H1 (cell line): ENCODE results near the gene LIMS1. TPM values are rescaled to one million over a fixed set of nuclear protein-coding genes. Genes with fewer than 3 reads are reported as not detected.

Experiments
- NANOG ChIP-seq: IDR thresholded peaks from 2 replicates; pipeline ENCODE4 v1.6.1; 2011; ENCODE audit warnings: low read length, low read depth, mild to moderate bottlenecking, inconsistent platforms; ENCODE audit not compliant: insufficient read depth, poor library complexity, severe bottlenecking
- polyA plus RNA-seq, 7 experiments: library from polyadenylated mRNA; depleted of rRNA in 3 of 7; stranded (reverse) in 5 of 7; unstranded in 2 of 7; fragments of >200 nt in 5 of 7; fragments of 200-250 nt in 2 of 7; gene quantifications; 1 replicate in 5 of 7; 2 replicates in 1 of 7; 4 replicates in 1 of 7; pipeline versions ENCODE4 v1.2.1 to v1.2.3, GENCODE V29; 2011 to 2013; ENCODE audit warnings: missing spikeins in 2 of 7, mixed read lengths in 2 of 7
- total RNA-seq: library from RNA; stranded (reverse); fragmentation: NEBNext Ultra II Directional; extraction: Animal tissue kit (Norgen Biotek cat#: 25700); gene quantifications from 2 replicates; pipeline ENCODE4 v1.2.1, GENCODE V29; 2021

LIMS1 gene
- total and polyA plus RNA-seq, 2 of the 8 experiments (the other 6 are each of a cell fraction or from before 2014, with no cell fraction given) = 24.1 to 36.7 TPM

DNA sequence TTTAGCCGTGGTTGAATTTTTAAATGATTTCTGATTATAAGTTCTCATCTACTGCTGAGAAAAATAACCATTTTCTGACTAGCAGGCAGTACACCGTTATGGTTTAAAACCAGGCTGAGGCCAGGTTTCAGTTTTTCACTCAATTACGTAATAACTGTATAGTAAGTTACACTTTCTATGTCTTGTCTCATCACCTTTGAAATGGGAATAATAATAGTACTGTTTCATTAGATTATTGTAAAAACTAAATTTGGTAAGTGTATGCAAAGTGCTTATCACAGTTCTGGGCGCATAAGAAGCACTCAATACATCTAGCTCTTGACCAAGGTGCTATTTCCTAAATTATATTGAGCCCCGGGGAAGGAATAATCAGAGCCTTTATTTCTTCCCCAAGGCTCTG is 76.8 kb downstream of the LIMS1 start (continued):
- TF ChIP-seq NANOG = no peak
